DMS53 treated with DMSO at 0.1 percent for 48 hours (cell line): Measurements from ENCODE around the gene CPEB4.

ENCODE experiments used
- DNase-seq: peaks from one replicate; lab custom pipeline; 2025; ENCODE audit not compliant: unreplicated experiment; lab: John Stamatoyannopoulos, UW

Gene CPEB4

DNA sequence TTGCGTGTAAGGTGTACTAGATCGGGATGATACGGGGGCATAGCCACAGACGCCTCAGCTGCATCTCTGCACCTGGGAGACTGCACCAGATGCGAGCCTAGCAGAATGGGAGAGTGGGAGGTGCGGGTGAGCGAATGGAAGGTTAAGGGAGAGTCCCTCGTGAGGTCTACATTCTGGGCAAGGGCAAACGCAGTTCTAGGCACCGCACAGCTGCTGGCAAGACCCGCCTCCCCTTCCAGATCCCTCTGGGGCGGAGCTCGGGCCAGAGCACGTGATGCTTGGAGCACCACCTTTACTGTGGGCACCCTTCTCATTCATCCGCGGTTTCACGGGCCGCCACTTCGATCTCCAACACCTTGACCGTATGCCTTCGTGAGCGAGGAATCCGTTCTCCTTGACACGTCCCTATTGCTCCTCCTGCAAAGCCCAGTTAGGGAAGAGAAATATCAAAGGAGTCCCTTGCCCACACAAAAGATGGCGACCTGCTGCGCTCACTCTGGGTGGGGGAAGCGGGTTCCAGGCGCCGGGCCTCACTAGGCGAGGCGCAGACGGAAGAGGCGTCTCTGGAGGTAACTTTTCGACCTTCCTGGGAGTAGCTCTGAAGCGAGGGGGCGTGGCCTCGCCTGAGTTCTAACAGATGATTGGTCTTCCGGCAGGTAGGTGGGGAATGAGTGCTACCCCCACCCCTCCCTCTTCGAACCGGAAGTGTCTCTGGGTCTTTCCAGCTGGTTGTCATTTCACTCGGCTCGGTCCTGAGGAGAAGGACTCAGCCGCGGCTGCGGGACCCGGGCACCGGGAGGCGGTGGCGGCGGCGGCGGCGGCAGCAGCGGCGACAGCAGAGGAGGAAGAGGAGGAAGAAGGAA lies at the start of gene CPEB4:
Gene CPEB4, plus strand, starts transcription at position 740 of the 863 bp plus-strand sequence. CDS start 1,385 bp downstream, outside the sequence.
- DNase-seq, result peak; percentile 98

DNA sequence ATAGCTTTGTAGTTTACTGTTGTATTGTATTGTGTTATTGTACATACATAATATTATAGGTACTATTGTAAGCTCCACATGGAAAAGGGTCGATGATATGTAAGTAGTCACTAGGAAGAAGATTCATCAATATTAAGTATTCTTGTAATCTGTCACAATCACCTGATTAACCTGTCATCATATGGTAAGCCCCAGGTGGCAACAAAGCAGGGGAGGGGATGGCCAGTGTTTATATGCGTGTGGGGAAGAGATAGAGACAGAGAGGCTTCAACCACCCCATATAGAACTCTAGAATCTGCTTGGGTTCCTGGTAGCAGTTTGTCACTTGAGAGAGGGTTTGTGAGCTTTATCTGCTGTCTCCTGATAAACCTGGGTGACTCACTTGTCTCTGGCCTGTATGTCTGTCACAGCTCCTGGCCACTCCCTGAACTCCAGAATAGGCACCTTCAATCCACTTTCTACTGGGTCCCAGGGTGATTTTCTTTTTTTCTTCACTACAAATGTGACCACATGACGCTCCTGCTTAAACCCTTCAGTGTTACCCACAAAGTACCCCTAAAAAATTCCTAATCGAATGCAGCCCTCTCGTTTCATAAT lies 48.9 kb upstream of the CPEB4 start:
- no peak for DNase-seq

DNA sequence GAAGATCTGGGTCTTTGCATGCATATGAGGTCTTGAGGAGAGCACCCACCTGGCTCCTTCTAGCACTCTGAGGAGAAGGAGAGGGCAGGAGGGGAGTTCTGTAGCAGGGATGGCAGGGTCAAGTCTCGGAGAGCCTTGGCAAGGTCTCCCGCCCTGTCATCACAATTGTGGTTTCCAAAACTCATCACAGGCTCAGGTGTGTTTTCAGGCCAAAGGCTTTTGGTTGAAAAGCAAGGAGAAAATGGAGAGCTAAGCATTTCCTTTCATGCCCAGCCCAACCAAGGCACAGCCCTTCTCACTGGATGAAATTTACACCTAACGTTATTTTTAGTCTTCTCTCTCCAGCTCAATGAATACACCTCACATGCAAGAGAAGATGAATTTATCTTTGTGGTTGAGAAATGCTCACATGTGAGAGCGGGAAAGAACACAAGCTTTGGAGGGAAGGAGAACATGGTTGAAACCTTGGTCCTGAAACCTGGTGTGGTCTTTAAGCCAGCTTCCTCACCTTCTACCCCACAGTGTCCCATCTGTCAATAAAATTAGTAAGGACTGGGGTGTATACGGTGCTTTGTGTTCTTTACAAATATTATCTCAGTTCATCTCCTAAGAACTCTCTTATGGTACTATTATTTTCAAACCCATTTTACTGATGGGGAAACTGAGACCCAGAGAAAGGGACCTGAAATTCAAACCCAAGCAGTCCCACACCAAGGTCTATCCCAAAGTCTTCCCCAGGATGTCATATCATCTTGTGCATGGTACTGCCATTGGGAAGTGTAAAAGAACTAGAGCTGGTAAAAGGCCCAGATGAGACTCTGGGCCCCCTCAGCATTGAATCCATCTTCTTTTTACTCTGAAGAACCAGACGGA lies 47.8 kb upstream of the CPEB4 start:
- DNase-seq, result no peak

DNA sequence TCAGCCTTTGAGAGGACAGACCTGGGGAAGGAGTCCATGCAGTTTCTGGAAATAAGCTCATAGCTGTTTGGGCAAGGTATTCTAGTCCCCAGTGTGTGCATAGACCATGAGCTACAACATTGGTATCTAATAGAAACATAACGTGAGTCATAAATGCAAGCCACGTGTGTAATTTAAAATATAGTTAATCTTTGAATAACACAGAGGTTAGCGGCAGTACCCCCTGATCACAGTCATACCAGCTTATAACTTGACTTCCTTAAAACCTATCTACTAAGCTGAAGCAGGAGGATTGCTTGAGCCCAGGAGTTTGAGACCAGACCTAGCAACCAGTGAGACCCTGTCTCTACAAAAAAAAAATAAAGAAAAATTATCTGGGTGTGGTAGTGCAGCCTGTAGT lies 46.4 kb upstream of the CPEB4 start:
- no peak for DNase-seq

DNA sequence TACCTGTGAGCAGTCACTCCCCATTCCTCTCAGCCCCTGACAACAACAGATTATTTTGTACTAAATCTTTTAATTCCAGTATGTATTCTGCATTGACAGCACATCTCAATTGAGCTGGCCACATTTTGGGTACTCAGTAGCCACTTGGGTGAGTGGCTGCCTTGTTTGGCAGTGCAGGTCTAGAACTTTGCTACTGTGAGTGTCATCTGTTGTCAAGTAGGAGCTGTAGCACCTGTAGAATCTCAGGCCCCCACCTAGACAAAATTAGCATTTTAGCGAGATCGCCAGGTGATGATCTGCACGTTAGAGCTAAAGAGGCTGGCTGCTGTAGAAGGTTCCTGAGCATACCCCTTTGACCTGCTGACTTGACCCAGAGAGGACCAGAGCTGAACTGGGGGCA lies 44.4 kb upstream of the CPEB4 start:
- no peak for DNase-seq

DNA sequence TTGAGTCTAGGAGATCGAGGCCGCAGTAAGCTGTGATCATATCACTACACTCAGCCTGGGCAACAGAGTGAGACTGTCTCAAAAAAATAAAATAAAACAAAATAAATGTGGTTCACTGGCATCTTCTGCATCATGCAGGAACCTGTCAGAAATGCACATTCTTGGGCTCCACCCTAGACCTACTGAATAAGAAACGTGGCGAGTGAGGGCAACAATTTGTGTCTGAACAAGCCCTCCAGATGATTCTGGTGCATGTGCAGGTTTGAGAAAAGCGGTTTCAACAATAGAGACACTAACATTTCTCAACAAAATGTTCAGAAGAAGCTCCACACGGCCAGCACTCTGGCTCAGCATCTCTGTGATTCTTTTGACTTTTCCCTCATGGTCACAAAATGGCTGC lies 42.8 kb upstream of the CPEB4 start:
- DNase-seq, result no peak

DNA sequence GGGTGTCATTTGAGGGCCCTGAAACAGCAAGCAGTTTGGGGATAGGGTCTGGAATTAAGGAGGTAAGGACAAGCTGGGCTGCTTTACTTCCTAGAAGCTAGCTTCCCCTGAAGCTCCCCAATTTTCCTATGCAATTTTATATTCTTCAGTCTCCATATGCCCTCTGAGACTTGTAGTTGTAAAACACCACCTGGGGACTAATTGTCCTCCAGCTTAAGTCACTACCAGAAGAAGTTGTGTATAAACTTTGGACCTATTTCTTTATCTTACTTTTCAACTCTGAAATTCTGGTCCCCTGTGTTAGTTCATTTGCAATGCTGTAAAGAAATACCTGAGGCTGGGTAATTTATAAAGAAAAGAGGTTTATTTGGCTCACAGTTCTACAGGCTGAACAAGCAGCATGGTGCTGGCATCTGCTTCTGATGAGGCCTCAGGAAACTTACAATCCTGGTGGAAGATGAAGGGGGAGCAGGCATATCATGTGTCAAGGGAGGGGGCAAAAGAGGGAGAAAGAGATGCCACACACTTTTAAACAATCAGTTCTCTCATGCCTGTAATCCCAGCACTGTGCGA lies 41.1 kb upstream of the CPEB4 start:
- no peak for DNase-seq

DNA sequence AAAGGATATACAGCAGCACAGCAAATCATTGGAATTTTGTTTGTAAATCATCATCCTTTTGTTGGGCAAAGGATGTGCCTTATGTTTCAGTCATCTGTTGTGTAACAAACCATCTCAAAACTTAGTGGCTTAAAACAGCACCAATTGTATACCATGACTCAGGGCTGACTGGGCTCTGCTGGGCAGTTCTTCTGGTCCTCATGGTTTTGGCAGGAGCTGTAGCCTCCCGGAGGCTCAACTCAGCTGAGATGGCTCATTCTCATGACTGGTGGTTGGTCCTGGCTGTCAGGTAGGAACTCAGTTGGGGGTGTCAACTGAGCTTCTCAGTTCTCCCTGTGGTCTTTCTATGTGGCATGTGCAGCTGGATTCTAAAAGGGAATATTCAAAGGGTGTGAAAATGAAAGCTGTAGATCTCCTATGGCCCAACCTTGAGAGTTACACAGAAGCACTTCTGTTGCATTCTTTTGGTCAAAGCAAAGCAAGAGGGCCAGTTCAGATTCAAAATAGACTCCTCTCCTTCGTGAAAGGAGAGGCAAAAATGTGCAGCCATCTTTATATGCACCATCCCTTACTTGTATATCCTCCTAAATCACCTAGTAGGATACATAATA lies 39.1 kb upstream of the CPEB4 start:
- no peak for DNase-seq

DNA sequence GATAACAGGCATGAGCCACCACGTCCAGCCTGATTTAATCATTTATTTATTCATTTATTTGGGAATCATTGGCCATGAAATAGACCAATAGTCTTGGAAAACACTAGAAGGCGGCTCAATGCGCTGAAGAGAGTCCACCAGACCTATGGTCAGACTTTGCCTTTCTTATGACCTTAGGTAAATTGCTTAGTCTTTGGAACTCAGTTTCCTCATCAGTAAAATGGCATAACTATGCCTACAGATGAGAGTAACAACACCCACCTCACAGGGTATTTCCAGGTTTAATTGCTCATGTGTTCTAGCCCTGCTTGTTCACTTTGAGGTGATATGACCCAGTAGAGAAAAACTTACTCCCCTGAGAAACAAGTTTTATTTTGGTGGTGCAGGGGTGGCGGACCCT lies 38.2 kb upstream of the CPEB4 start:
- DNase-seq, result no peak

DNA sequence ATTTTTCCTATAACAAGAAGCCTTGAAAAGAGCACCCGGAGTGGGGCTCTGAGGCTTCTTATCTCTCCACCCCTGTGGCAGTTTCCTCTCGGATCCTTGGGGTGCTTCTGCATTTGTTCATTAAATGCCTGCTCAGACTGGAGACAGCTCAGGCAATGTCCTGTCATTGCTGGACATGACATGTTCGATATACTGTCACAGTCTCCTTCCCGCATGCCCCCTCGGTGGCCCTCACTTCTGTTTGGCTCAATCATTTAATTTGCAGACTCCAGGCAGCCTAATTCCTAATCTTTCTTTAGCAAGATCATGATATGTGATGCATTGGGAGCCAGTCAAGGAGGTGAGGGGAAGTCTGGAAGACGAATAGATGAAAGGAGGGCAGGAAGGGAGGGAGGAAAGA lies 37.5 kb upstream of the CPEB4 start:
- DNase-seq, result no peak

DNA sequence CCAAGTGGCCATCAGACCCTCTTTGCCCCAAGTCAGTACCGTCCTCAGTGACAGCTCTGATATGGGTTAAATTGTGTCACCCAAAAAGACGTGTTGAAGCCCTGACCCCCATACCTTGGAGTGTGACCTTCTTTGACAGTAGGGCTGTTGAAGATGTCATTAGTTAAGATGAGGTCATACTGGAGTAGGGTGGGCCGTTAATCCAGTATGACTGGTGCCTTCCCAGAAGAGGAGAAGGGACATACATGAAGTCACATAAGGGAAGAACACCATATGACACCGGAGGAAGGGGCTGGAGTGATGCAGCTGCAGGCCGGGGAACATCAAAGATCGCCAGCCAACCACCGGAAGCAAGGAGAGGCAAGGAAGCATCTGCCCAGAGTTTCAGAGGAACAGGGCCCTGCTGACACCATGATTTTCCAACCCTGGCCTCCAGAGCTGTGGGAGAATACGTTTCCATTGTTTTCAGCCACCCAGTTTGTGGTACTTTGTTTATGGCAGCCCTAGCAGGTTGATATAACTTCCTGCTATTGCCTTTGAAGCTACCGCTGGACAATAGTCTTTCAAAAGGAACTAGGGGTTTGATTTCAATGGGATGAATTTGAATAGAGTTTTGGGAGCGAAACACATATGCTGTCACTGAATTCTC lies 36.4 kb upstream of the CPEB4 start:
- DNase-seq, result no peak

DNA sequence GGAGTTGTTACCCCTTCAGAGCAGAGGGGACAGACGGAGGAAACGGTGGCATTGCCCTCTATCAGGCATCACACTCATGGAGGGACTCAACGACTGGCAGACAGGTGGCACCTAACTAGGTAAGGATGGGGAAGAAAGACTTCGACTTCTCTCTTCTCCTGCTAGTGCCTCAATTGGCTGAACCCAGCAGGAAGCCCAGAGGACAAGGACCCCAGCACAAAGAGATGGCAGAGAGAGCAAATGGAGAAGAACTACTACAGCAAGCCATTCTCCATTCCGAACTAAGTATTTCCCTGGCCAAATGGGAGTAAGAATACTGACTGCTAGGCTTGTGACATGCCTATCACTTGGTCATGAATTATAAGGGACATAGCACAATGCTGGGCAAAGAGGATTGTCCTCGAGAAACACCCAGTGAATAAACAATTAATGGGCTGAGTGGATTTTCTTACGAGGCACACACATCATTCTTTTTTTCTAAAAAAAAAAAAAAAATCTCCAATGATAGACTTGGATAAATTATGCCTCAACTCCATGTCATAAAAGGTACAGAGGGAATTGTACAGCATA lies 35.3 kb upstream of the CPEB4 start:
- DNase-seq, result no peak

DNA sequence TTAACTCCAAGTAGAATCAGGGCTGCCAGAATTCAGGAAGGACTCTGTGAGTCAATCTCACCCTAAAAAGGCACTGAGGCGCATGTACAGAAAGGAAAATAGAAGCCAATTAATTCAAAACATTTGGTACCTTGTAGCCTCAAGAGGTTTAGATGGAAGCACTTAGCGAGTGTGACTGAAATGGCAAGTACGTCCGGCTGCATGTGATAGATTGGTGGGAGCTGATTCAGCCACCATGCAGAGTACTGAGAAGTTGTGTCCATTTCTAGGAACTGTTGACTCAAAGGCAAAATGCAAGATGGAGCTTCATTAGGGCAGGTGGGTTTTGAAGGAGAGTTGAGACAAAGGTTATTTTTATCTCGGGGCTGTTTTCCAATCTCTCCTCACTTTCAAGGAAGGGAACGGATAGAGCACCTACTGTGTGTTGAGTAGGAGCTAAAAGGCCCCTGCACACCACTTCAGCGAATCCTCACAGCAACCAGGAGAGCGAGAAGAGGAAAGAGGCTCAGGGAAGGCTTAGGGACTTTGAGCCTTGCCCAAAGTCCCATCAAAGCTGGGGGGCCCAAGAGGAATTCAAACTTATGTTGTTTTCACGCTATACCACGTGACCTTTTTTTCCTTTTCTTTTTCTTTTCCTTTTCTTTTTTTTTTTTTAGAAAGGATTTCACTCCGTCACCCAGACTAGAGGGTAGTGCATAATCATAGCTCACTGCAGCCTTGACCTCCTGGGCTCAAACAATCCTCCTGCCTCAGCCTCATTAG lies 34.6 kb upstream of the CPEB4 start:
- no peak for DNase-seq

DNA sequence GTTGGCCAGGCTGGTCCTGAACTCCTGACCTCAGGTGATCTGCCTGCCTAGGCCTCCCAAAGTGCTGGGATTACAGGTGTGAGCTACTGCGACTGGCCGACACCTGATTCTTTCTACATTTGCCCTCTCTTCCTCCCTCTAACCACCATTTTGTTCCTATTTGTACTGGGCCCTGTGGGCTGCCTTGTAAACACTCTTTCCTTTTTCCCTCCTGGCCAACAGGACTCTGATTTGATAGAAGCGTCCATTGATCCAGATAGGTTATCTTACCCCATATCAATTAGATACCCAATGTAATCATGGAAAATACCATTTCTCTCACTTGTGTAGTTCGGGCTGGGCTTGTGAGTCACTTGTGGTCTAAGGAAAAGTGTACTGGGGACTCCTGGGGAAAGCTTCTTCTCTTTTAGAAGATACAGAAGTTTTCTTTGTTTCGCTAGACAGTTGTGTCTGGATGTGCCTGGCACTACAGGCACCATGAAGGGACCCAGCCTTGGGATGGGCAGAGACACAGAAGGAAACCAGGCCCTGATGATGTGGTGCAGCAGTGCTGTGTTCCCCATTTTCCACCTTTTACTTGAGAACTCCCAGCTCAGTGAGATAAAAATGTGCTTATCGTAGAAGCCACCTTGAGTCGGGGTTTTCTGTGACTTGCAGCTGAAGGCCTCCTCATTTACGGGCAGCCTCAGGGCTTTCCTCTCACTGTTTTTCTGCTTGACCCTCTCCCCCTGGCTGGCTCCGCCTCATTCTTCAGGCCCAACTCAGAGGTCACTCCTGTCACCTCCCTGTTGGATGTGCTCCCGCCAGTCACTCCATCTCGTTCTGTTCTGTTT lies 32.8 kb upstream of the CPEB4 start:
- DNase-seq, result no peak

DNA sequence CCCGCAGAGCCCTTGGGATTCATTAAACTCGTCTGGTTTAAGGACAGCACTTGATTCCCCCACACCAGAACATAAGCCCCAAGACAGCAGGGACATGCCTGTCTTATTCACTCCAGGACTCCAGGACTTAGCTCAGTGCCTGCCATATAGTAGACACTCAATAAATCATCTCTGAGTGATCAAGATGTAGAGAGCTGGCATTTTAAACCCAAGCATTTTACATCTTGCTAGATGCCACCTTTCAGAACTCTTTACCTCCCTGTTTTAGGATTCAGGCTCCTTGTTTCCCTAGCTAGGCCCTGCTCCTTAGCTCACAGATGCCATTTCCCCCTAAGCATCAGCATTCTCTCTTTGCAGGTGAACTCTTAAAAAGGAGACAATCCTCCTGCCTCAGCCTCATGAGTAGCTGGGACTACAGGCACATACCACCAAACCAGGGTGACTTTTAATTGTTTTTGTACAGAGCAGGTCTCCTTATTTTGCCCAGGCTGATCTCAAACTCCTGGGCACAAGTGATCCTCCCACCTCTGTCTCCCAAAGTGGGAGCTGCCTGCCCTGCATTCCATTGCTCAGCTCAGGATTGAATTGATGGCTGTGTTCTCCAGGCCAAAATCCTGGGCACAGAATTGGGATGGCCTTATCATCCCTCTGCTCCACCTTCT lies 32.0 kb upstream of the CPEB4 start:
- no peak for DNase-seq

DNA sequence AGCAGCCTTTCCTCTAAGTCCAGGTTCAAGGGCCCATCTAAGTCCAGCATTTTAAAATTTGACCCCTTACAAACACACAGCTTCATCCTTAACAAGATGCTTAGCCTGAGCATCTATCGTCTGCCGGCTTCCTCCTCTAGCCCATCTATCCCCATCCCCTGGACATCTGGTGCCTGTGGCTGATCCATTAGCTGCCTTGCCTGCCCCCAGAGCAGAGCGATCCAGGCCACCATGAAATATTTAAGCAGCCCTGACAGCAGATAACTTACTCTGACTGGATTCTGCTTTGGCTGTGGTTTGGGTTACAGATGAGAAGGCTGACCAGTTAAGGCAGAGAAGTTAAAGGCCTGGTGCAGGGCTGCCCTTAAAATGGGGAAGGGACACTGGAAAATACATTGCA lies 30.9 kb upstream of the CPEB4 start:
- no peak for DNase-seq

DNA sequence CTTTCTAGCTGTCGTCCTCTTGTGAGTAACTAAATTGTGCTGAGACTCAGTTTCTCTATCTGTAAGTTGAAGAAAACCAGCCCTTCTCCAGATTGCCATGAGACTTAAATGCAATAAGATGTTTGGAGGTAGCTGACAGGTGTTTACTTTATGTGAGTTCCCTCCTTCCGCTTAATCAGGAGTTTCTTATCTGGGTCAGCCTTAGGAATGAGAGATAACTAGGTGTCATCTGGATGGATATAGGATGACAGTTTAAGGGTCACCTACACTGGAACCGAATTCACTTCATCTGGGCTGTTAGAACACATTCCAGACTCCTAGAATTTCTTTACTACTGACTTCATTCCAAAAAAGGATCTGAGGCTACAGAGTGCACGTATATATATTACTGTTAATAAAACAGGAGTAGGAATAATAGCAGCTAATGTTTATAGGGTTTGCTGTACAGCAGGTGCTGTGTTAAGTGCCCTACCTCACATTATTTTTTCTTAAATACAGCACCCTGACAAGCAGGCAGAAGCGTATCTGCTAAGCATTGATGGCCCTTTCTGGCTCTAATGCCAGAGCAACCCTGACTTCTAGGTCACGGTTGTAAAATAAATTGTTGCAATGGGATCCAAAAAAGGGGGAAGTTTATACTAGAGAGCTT lies 30.0 kb upstream of the CPEB4 start:
- no peak for DNase-seq
